Activated CD4-positive, alpha-beta memory T cell treated with anti-CD3 and anti-CD28 coated beads for 36 hours (primary cell): ENCODE results near the gene FOSL2. TPM values are rescaled to one million over a fixed set of nuclear protein-coding genes. Genes with fewer than 3 reads are reported as not detected.
A peak's percentile ranks its signal among the peaks of the same experiment; 100 is the strongest.

ENCODE experiments used
- CTCF ChIA-PET: fragments of 350-600 bp; sonication (Branson Sonifier 250); formaldehyde crosslinking; loops from one replicate; lab custom pipeline; 2021; ENCODE audit warnings: antibody characterized with exemption, inconsistent platforms; lab: Charles Lee
- POLR2A ChIA-PET: fragments of 350-600 bp; sonication (Branson Sonifier 250); formaldehyde crosslinking; loops from one replicate; lab custom pipeline; 2021; ENCODE audit warnings: antibody characterized with exemption; lab: Charles Lee
- DNase-seq: peaks from one replicate; pipeline ENCODE4 v3.0.0-alpha.2; 2020
- H3K27ac Mint-ChIP-seq: one replicate; pipeline ENCODE4 v1.8.0; 2021; ENCODE audit warnings: mixed read lengths
- H3K27me3 Mint-ChIP-seq: one replicate; pipeline ENCODE4 v1.8.0; 2021; ENCODE audit warnings: mixed read lengths
- H3K36me3 Mint-ChIP-seq: one replicate; pipeline ENCODE4 v1.8.0; 2021; ENCODE audit warnings: mixed read lengths
- H3K4me1 Mint-ChIP-seq: one replicate; pipeline ENCODE4 v1.8.0; 2021; ENCODE audit warnings: low read depth, mixed read lengths
- H3K4me3 Mint-ChIP-seq: one replicate; pipeline ENCODE4 v1.8.0; 2021; ENCODE audit warnings: mild to moderate bottlenecking, mixed read lengths
- H3K9me3 Mint-ChIP-seq: one replicate; pipeline ENCODE4 v1.8.0; 2021; ENCODE audit warnings: mixed read lengths
- intact Hi-C: fragments of 100-400 bp; cut with micrococcal nuclease; formaldehyde crosslinking; loops from one replicate; pipeline ENCODE4 v1.15.1; 2023
- total RNA-seq, 2 experiments: library from RNA; stranded (reverse); gene quantifications; one replicate each; pipeline ENCODE4 v1.2.3, GENCODE V29; 2021

FOSL2 gene
- total RNA-seq, 2 experiments from 2014 or later, result 172 to 182 TPM

- ChIA-PET CTCF (interaction anchor here (1.2 kb wide), 1 partner anchor 8 kb away, joined by 4 read pairs; no protein-coding TSS in a partner anchor), POLR2A (interaction anchor here (2.2 kb wide), 1 partner anchor 33 kb away, joined by 19 read pairs; no protein-coding TSS in a partner anchor)
- Mint-ChIP-seq H3K27me3 (no peaks in the 10 kb centered on the region), H3K4me3 (peak overlapping the region; percentile 20), H3K4me1 (peaks cover 54% of the 10 kb centered on the region), H3K27ac (no peak overlapping the region), H3K36me3 (no peaks in the 10 kb centered on the region), H3K9me3 (no peaks in the 10 kb centered on the region)
- DNase-seq, result no peak
- intact Hi-C loops, result loop anchor here (5.0 kb wide), 1 partner anchor 466 kb away; the partner anchor contains the start of genes BABAM2 and RBKS
Measured at GRCh38 chr2:28357948-28358667, 34.5 kb upstream of the FOSL2 start.

DNA sequence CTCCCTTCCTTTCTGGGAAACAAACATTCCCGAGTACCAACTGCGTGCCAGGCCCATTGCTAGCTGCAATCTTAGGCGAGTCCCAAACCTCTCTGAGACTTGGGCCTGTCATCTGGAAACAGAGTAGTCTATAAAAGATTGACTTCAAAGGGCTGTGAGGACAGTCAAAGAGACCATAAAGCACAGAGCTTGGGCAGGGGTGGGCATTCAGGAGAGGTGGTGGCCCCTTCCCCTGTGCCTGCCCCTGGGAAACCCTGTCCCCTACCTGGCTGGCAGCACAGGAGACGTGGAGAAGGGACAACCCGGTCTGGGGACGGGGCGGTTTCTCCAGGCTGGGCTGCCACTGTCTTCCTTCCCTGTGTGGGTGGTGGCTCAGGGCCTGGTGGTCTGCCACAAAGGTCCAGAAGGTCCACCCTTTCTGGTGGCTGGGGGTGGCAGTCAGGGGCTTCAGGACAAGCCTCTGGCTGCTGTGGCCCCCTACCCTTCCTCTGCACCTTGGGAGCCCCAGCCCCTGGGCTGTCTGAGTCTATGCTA is 33.9 kb upstream of the FOSL2 start:
- ChIA-PET CTCF (interaction anchor here (1.2 kb wide), 1 partner anchor 9 kb away, joined by 4 read pairs; no protein-coding TSS in a partner anchor), POLR2A (interaction anchor here (1.6 to 2.2 kb wide), 2 partner anchors 32 to 90 kb away, joined by 3 to 19 read pairs; no protein-coding TSS in a partner anchor)
- DNase-seq, result peak; percentile 33
- H3K9me3 Mint-ChIP-seq, result no peaks in the 10 kb centered on the region
- H3K27ac Mint-ChIP-seq, result peak overlapping the region; percentile 80
- H3K36me3 Mint-ChIP-seq, result no peaks in the 10 kb centered on the region
- H3K27me3 Mint-ChIP-seq, result no peaks in the 10 kb centered on the region
- H3K4me1 Mint-ChIP-seq, result peaks cover 59% of the 10 kb centered on the region
- intact Hi-C loops, result loop anchor here (1.0 to 5.0 kb wide), 2 partner anchors 34 to 466 kb away; partner anchors contain the start of genes BABAM2, FOSL2 and RBKS
- peak overlapping the region; percentile 38 for H3K4me3 Mint-ChIP-seq

DNA sequence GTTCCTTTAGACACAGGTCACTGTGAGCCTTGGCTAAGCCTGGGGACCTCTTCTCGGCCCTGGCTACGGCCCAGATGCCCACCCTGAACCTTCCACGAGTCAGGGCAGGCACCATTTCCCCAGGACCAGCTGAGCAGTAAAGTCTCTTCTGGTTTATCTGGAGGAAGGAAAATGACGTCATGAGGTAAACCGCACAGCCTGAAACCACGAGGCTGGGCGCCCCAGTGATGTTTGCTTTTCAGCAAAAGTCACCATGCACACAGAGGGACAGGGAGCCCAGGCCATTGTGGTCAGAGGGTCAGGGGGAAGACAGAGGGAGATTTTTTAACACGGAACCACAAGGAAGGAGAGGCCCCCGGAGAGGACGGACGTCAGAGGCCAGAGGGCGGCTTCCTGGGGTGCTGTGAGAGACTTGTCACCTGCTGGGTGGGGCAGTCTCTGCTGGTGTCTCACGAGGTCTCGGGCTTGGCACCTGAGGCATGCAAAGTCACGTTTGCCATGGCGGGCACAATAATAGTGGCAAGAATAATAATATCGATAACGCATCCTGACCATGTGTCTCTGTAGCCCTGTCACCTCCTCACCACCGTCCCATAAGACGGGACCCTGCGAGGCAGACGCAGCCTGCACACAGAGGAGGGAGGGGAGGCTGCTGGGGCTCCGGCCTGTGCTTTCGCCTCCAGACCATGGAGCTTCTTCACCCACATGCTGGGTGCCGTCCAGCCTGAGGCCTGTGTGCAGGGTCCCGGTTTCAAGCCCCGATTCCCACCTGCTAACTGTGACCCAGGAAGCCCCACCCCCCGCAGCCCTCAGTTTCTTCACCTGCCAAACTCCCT is 33.2 kb upstream of the FOSL2 start:
- H3K27ac Mint-ChIP-seq, result peak overlapping the region; percentile 80
- intact Hi-C loops, result loop anchor here (1.0 to 5.0 kb wide), 2 partner anchors 33 to 467 kb away; partner anchors contain the start of genes BABAM2, FOSL2 and RBKS
- H3K36me3 Mint-ChIP-seq, result no peaks in the 10 kb centered on the region
- peak overlapping the region; percentile 38 for H3K4me3 Mint-ChIP-seq
- CTCF ChIA-PET, result interaction anchor here (1.2 to 1.4 kb wide), 3 partner anchors 7 to 24 kb away, joined by 3 to 4 read pairs (median 4); no protein-coding TSS in a partner anchor
- H3K9me3 Mint-ChIP-seq, result no peaks in the 10 kb centered on the region
- H3K27me3 Mint-ChIP-seq, result no peaks in the 10 kb centered on the region
- DNase-seq, result peak; percentile 93
- peaks cover 63% of the 10 kb centered on the region for H3K4me1 Mint-ChIP-seq
- POLR2A ChIA-PET, result interaction anchor here (1.6 to 2.2 kb wide), 3 partner anchors 11 to 89 kb away, joined by 3 to 19 read pairs (median 5); no protein-coding TSS in a partner anchor

GRCh38 chr2:28360058-28360717 is 32.5 kb upstream of the FOSL2 start:
- peak overlapping the region; percentile 5 for H3K4me3 Mint-ChIP-seq
- ChIA-PET CTCF (interaction anchor here (1.3 to 1.4 kb wide), 2 partner anchors 8 to 24 kb away, joined by 3 to 4 read pairs; no protein-coding TSS in a partner anchor), POLR2A (interaction anchor here (0.6 to 2.2 kb wide), 4 partner anchors 12 to 88 kb away, joined by 3 to 19 read pairs (median 5); no protein-coding TSS in a partner anchor)
- H3K9me3 Mint-ChIP-seq, result no peaks in the 10 kb centered on the region
- H3K27ac Mint-ChIP-seq, result peak overlapping the region; percentile 80
- H3K4me1 Mint-ChIP-seq, result peaks cover 70% of the 10 kb centered on the region
- intact Hi-C loops, result no loop called here
- DNase-seq, result no peak
- H3K36me3 Mint-ChIP-seq, result no peaks in the 10 kb centered on the region
- no peaks in the 10 kb centered on the region for H3K27me3 Mint-ChIP-seq

- peak; percentile 51 for DNase-seq
- Mint-ChIP-seq H3K27me3 (no peaks in the 10 kb centered on the region), H3K36me3 (no peaks in the 10 kb centered on the region), H3K4me3 (peak overlapping the region; percentile 5), H3K4me1 (peaks cover 75% of the 10 kb centered on the region), H3K27ac (peak overlapping the region; percentile 40), H3K9me3 (no peaks in the 10 kb centered on the region)
- CTCF ChIA-PET, result interaction anchor here (0.7 to 1.4 kb wide), 3 partner anchors 9 to 23 kb away, joined by 3 to 4 read pairs (median 3); no protein-coding TSS in a partner anchor
- POLR2A ChIA-PET, result interaction anchor here (0.6 to 1.8 kb wide), 2 partner anchors 13 to 15 kb away, joined by 5 read pairs; no protein-coding TSS in a partner anchor
- intact Hi-C loops, result no loop called here
Measured at GRCh38 chr2:28360718-28361293, 31.9 kb upstream of the FOSL2 start.

DNA sequence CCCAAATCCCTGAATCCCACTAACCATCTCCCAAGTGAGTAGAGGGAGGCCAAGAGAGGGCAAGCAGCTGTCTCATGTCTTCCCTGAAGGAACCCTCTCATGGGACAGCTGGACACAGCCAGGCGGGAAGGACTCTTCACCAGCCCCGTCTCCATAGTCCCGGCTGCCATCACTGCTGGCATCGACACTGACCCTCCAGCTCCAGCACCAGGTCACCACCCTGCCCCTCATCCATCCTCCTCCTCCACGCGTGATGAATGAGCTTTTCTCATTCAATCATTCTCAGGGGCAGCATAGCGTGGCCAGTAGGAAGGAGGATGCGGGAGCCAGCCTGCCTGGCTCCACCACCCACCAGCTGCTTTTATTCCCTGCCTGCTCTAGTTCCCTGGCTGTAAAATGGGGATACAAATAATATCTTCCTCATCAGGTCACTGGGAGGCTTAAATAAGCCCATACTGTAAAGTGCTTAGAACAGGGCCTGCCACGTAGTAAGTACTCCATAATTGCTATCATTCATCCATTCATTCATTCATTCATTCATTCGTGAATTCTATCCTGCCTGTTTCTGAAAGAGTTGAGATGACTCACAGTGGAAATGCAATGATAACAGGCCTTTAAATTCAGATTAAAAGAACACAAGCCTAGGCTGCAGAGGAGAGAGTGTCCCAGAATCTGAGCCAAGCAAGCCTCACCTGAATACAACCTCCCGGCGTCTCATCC is 30.5 kb upstream of the FOSL2 start:
- Mint-ChIP-seq H3K4me1 (peaks cover 83% of the 10 kb centered on the region), H3K4me3 (no peak overlapping the region), H3K9me3 (no peaks in the 10 kb centered on the region), H3K27me3 (no peaks in the 10 kb centered on the region), H3K36me3 (no peaks in the 10 kb centered on the region), H3K27ac (peak overlapping the region; percentile 36)
- ChIA-PET CTCF (interaction anchor here (0.9 kb wide), 1 partner anchor 639 kb away, joined by 3 read pairs; no protein-coding TSS in a partner anchor), POLR2A (no interaction called here)
- intact Hi-C loops, result no loop called here
- DNase-seq, result no peak

- intact Hi-C loops, result no loop called here
- no peaks in the 10 kb centered on the region for H3K27me3 Mint-ChIP-seq
- ChIA-PET CTCF (no interaction called here), POLR2A (no interaction called here)
- H3K36me3 Mint-ChIP-seq, result no peaks in the 10 kb centered on the region
- H3K4me1 Mint-ChIP-seq, result peaks cover 87% of the 10 kb centered on the region
- no peak overlapping the region for H3K4me3 Mint-ChIP-seq
- H3K9me3 Mint-ChIP-seq, result no peaks in the 10 kb centered on the region
- no peak overlapping the region for H3K27ac Mint-ChIP-seq
- DNase-seq, result no peak
Measured at GRCh38 chr2:28362991-28363521, 29.6 kb upstream of the FOSL2 start.

DNA sequence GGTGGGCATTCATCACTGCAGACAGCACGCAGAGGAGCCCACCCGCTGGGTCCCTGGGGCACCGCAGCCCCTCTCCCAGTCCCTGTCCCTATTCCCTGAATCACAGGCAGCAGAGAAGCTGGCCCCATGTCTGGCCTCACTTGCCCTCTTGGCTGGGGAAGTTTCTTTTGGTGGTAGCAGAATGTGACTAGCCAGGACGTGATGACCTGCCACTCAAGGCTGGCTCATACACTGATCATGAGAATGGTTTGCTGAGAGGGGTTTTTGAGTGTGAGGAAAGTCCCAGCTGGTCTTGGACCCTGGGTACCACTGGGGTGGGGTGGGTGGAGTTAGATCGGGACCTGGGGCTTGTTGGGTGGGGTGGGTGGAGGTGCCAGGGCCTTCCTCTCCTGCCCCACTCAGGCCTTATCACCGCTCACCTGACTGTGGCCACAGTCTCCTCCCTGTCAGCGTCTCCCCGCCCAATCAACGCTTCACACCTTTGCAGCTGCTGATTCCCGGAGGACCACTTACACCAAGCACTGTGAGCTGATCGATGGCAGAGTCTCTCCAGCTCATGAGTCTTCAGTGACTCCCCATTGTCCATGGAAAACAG is 28.9 kb upstream of the FOSL2 start:
- Mint-ChIP-seq H3K4me3 (no peak overlapping the region), H3K27ac (no peak overlapping the region), H3K4me1 (peaks cover 81% of the 10 kb centered on the region), H3K27me3 (no peaks in the 10 kb centered on the region), H3K36me3 (no peaks in the 10 kb centered on the region), H3K9me3 (no peaks in the 10 kb centered on the region)
- ChIA-PET CTCF (no interaction called here), POLR2A (interaction anchor here (0.8 kb wide), 1 partner anchor 26 kb away, joined by 3 read pairs; no protein-coding TSS in a partner anchor)
- no peak for DNase-seq
- intact Hi-C loops, result no loop called here

DNA sequence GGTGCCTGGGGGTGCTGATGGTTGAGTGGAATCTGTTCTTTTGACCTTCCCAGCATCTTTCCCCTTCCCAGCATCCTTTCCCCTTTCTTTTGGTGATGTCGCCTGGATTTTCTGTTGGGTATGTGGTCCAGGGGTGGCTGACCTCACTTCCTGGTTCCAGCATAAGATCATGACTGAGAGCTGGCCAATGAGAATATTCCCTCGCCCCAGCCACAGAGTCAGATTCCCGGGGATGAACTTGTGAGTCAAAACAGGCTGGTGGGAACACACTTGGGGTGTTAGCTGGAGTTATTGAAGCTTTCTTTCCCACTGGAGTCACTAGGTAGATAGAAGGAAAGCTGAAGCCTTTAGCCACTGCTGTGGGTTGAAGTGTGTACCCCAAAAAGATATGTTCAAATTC is 28.0 kb upstream of the FOSL2 start:
- peaks cover 73% of the 10 kb centered on the region for H3K4me1 Mint-ChIP-seq
- POLR2A ChIA-PET, result interaction anchor here (0.8 kb wide), 1 partner anchor 26 kb away, joined by 3 read pairs; no protein-coding TSS in a partner anchor
- H3K4me3 Mint-ChIP-seq, result no peak overlapping the region
- no peaks in the 10 kb centered on the region for H3K9me3 Mint-ChIP-seq
- no peak overlapping the region for H3K27ac Mint-ChIP-seq
- intact Hi-C loops, result no loop called here
- no peaks in the 10 kb centered on the region for H3K27me3 Mint-ChIP-seq
- no peak for DNase-seq
- CTCF ChIA-PET, result no interaction called here
- no peaks in the 10 kb centered on the region for H3K36me3 Mint-ChIP-seq

- Mint-ChIP-seq H3K4me1 (peaks cover 67% of the 10 kb centered on the region), H3K4me3 (no peak overlapping the region), H3K9me3 (no peaks in the 10 kb centered on the region), H3K36me3 (no peaks in the 10 kb centered on the region), H3K27me3 (no peaks in the 10 kb centered on the region), H3K27ac (no peak overlapping the region)
- intact Hi-C loops, result no loop called here
- ChIA-PET POLR2A (interaction anchor here (1.9 kb wide), 1 partner anchor 26 kb away, joined by 6 read pairs; no protein-coding TSS in a partner anchor), CTCF (no interaction called here)
- no peak for DNase-seq
Measured at GRCh38 chr2:28365158-28365557, 27.5 kb upstream of the FOSL2 start.
